Adrenal gland (tissue), 12 donors: ENCODE data around the gene HEATR5A. TPM values are rescaled to one million over a fixed set of nuclear protein-coding genes. Genes with fewer than 3 reads are reported as not detected.
"Not testable (repeated sequence)": the region's sequence is repeated elsewhere in the genome, so short reads cannot be mapped to it uniquely, and the experiment has no call there.

Experiments
- DNase-seq, 7 donors: peaks; one replicate each; pipeline ENCODE4 v3.0.0-alpha.2; 2019 to 2020
- H3K27ac ChIP-seq, 5 donors: fragments of 200-600 bp; sonication (generic) in 4 of 5; 1 replicate in 3 of 5; 2 replicates in 2 of 5; pipeline versions ENCODE4 v1.5.1 to v1.8.0; 2016 to 2020; ENCODE audit warnings: mild to moderate bottlenecking in 1 of 5
- H3K27me3 ChIP-seq: fragments of 200-600 bp; 2 replicates; pipeline ENCODE4 v1.8.0; 2021
- H3K36me3 ChIP-seq, 2 donors: fragments of 200-600 bp; replicated peaks in 1 of 2; 1 replicate in 1 of 2; 2 replicates in 1 of 2; pipeline versions ENCODE4 v1.5.1 to v1.8.0; 2018 to 2022
- H3K4me1 ChIP-seq, 2 donors: fragments of 200-600 bp; replicated peaks in 1 of 2; 1 replicate in 1 of 2; 2 replicates in 1 of 2; pipeline versions ENCODE4 v1.5.1 to v1.8.0; 2018 to 2021
- H3K4me3 ChIP-seq, 4 donors: fragments of 200-600 bp; sonication (generic) in 3 of 4; one replicate each; pipeline ENCODE4 v1.5.1; 2016 to 2018
- H3K9me3 ChIP-seq, 3 donors: fragments of 200-600 bp; sonication (generic) in 1 of 3; replicated peaks in 1 of 3; 1 replicate in 2 of 3; 2 replicates in 1 of 3; pipeline versions ENCODE4 v1.5.1 to v1.8.0; 2016 to 2021
- POLR2A ChIP-seq, 2 donors: fragments of 450-650 bp; IDR thresholded peaks; one replicate each; pipeline ENCODE4 v1.6.1; 2017; ENCODE audit warnings: antibody characterized with exemption in 2 of 2, mild to moderate bottlenecking in 2 of 2, moderate library complexity in 1 of 2
- WGBS, 4 donors: extraction: QIAGEN DNeasy Blood & Tissue Kit in 2 of 4; methylation state at CpG; one replicate each; pipeline versions ENCODE4 v1.1.5 to v1.1.7; 2013 to 2017; 5-methylcytosine and 5-hydroxymethylcytosine counted together
- intact Hi-C, 2 donors: fragments of 100-400 bp; cut with DNase I; formaldehyde crosslinking; loops; one replicate each; pipeline versions ENCODE4 v1.14.1 to v1.15.0; 2022 to 2023
- polyA plus RNA-seq, 3 donors: library from polyadenylated mRNA; stranded (reverse); fragments of 200-250 nt in 2 of 3; fragments of 350-450 nt in 1 of 3; fragmentation: Illumina TruSeq in 1 of 3; extraction: RNeasy Lipid Tissue Mini Kit (QIAGEN cat#74804) in 1 of 3; gene quantifications; one replicate each; pipeline ENCODE4 v1.2.3, GENCODE V29; 2013 to 2014
- total RNA-seq, 9 donors: library from RNA; depleted of rRNA in 4 of 9; stranded (reverse); fragments of >200 nt in 4 of 9; fragments of 120-200 nt in 1 of 9; fragmentation: NEBNext Ultra II Directional in 1 of 9; extraction: Animal tissue kit (Norgen Biotek cat#: 25700) in 1 of 9; gene quantifications; one replicate each; pipeline versions ENCODE4 v1.1.0 to v1.2.4, GENCODE V29; 2013 to 2023
- TF ChIP-seq, protein P1 (sequence below), 6 experiments: fragments of 450-650 bp in 4 of 6; fragments of 200-600 bp in 2 of 6; sonication (generic) in 1 of 6; IDR thresholded peaks; 1 replicate in 5 of 6; 2 replicates in 1 of 6; pipeline versions ENCODE4 v1.5.1 to v1.8.0; 2016 to 2021; ENCODE audit warnings: antibody characterized with exemption in 6 of 6, mild to moderate bottlenecking in 2 of 6, moderate library complexity in 1 of 6
- donor health status: healthy with polysubstance abuse.
- donor health status: Bipolar disorder and iron deficiency.
- donor health status: DM: yes; HTN: yes; CAD: no.
- donor health status: DM: no; HTN: no; CAD: no.
- donor health status: DM: no; HTN: no; CAD: no.
- donor health status: DM: yes; HTN: yes; CAD: no.

Gene HEATR5A
- total and polyA plus RNA-seq, 12 donors = 20.8 to 60.4 (median 40.1) TPM

GRCh38 chr14:31363331-31364073 lies 56.8 kb downstream of the HEATR5A start:
- intact Hi-C loops = no loop called here
- Histone ChIP-seq H3K36me3 (peaks cover 0 to 17% of the 10 kb centered on the region in 2 donors), H3K27me3 (no peaks in the 10 kb centered on the region), H3K27ac (no peak overlapping the region), H3K4me1 (no peaks in the 10 kb centered on the region), H3K9me3 (no peaks in the 10 kb centered on the region), H3K4me3 (no peak overlapping the region)
- TF ChIP-seq, protein P1, sequence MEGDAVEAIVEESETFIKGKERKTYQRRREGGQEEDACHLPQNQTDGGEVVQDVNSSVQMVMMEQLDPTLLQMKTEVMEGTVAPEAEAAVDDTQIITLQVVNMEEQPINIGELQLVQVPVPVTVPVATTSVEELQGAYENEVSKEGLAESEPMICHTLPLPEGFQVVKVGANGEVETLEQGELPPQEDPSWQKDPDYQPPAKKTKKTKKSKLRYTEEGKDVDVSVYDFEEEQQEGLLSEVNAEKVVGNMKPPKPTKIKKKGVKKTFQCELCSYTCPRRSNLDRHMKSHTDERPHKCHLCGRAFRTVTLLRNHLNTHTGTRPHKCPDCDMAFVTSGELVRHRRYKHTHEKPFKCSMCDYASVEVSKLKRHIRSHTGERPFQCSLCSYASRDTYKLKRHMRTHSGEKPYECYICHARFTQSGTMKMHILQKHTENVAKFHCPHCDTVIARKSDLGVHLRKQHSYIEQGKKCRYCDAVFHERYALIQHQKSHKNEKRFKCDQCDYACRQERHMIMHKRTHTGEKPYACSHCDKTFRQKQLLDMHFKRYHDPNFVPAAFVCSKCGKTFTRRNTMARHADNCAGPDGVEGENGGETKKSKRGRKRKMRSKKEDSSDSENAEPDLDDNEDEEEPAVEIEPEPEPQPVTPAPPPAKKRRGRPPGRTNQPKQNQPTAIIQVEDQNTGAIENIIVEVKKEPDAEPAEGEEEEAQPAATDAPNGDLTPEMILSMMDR (IDR thresholded peaks at IDR 0.05) = no peak
- TF ChIP-seq POLR2A (IDR thresholded peaks at IDR 0.05) = no peak
- no peak for DNase-seq
- WGBS, 4 donors = 69 to 77% (median 71%) methylated on average over 5 of the region's 5 CpGs

DNA sequence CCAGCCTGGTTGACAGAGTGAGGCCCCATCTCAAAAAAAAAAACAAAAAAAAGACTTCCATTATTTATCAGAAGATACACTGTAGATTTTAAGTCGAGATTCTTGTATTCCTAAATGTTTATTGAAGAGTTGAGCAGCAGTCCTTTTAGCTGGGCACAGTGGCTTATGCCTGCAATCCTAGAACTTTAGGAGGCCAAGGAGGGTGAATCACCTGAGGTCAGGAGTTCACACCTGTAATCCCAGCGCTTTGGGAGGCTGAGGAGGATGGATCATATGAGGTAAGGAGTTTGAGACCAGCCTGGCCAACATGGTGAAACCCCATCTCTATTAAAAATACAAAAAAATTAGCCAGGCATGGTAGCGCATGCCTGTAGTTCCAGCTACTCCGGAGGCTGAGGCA lies 57.6 kb downstream of the HEATR5A start:
- no peaks in the 10 kb centered on the region for H3K4me1 ChIP-seq
- H3K9me3 ChIP-seq = no peaks in the 10 kb centered on the region
- H3K36me3 ChIP-seq = peaks cover 0 to 22% of the 10 kb centered on the region in 2 donors
- no peak for DNase-seq
- no peak overlapping the region for H3K4me3 ChIP-seq
- intact Hi-C loops = no loop called here
- no peak overlapping the region for H3K27ac ChIP-seq
- 96 to 100% (median 97%) methylated on average over 4 of the region's 4 CpGs for WGBS, 4 donors
- TF ChIP-seq, protein P1 (IDR thresholded peaks at IDR 0.05) = no peak
- TF ChIP-seq POLR2A (IDR thresholded peaks at IDR 0.05) = no peak
- H3K27me3 ChIP-seq = no peaks in the 10 kb centered on the region

DNA sequence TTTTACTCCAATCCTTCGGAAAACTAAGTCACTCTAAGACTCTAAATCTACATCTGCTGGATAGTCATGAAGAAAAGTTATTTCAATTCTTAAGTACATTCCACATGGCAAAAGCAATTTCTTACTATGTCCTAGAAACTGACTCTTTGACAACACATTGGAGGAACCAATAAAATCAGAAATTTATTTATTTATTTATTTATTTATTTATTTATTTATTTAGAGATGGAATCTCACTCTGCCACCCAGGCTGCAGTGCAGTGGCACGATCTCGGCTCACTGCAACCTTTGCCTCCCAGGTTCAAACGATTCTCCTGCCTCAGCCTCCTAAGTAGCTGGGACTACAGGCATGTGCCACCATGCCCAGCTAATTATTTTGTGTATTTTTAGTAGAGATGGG lies 58.6 kb downstream of the HEATR5A start:
- H3K27me3 ChIP-seq, H3K27ac ChIP-seq, intact Hi-C loops, H3K9me3 ChIP-seq, H3K4me3 ChIP-seq, DNase-seq, H3K4me1 ChIP-seq: not testable (repeated sequence)
- WGBS, 4 donors = 88 to 99% (median 92%) methylated on average over 4 of the region's 4 CpGs
- H3K36me3 ChIP-seq = peaks cover 0 to 24% of the 10 kb centered on the region in 2 donors

- DNase-seq = no peak
- no peak for TF ChIP-seq POLR2A (IDR thresholded peaks at IDR 0.05)
- TF ChIP-seq, protein P1 (IDR thresholded peaks at IDR 0.05) = no peak
- H3K27ac ChIP-seq = no peak overlapping the region
- H3K4me1 ChIP-seq = peaks cover 0 to 2% of the 10 kb centered on the region in 2 donors
- no peaks in the 10 kb centered on the region for H3K27me3 ChIP-seq
- H3K36me3 ChIP-seq = peaks cover 0 to 24% of the 10 kb centered on the region in 2 donors
- intact Hi-C loops = no loop called here
- WGBS, 4 donors = 82 to 94% (median 89%) methylated on average over 3 of the region's 3 CpGs
- no peaks in the 10 kb centered on the region for H3K9me3 ChIP-seq
- H3K4me3 ChIP-seq = no peak overlapping the region
Measured at GRCh38 chr14:31360919-31361662, 59.3 kb downstream of the HEATR5A start.
